PC-3 (cell line): ENCODE measurements around the gene MZB1.

ENCODE experiments used
- EZH2 ChIP-seq: fragments of 300-600 bp; sonication (generic); IDR thresholded peaks from one replicate; pipeline ENCODE4 v1.6.1; 2017; ENCODE audit warnings: antibody characterized with exemption, mild to moderate bottlenecking, low read length; ENCODE audit not compliant: unreplicated experiment
- TF ChIP-seq, protein P1 (sequence below): fragments of 300-600 bp; sonication (generic); conservative IDR thresholded peaks from 2 replicates; pipeline ENCODE4 v1.5.1; 2017; ENCODE audit warnings: antibody characterized with exemption, low read depth, mild to moderate bottlenecking, low read length

DNA sequence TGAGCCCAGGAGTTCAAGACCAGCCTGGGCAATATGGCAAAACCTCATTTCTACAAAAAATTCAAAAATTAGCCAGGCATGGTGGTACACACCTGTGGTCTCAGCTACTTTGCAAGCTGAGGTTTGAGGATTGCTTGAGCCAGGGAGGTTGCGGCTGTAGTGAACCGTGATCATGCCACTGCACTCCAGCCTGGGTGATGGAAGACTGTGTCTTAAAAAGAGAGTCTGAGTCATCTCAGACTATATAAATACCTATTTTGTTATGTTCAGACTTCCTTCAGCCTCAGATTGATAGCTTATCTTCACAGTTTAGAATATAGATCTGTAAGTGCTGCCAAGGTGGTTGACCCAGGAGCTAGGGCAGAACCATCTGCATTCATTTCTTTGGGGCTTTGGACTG lies 49.7 kb downstream of the MZB1 start:
- TF ChIP-seq, protein P1, sequence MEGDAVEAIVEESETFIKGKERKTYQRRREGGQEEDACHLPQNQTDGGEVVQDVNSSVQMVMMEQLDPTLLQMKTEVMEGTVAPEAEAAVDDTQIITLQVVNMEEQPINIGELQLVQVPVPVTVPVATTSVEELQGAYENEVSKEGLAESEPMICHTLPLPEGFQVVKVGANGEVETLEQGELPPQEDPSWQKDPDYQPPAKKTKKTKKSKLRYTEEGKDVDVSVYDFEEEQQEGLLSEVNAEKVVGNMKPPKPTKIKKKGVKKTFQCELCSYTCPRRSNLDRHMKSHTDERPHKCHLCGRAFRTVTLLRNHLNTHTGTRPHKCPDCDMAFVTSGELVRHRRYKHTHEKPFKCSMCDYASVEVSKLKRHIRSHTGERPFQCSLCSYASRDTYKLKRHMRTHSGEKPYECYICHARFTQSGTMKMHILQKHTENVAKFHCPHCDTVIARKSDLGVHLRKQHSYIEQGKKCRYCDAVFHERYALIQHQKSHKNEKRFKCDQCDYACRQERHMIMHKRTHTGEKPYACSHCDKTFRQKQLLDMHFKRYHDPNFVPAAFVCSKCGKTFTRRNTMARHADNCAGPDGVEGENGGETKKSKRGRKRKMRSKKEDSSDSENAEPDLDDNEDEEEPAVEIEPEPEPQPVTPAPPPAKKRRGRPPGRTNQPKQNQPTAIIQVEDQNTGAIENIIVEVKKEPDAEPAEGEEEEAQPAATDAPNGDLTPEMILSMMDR = no peak
- no peak for TF ChIP-seq EZH2
